ENCODE measurements around the gene LEFTY2.
"Not testable (repeated sequence)": the region's sequence is repeated elsewhere in the genome, so short reads cannot be mapped to it uniquely, and the experiment has no call there.

The LEFTY2 gene

DNA sequence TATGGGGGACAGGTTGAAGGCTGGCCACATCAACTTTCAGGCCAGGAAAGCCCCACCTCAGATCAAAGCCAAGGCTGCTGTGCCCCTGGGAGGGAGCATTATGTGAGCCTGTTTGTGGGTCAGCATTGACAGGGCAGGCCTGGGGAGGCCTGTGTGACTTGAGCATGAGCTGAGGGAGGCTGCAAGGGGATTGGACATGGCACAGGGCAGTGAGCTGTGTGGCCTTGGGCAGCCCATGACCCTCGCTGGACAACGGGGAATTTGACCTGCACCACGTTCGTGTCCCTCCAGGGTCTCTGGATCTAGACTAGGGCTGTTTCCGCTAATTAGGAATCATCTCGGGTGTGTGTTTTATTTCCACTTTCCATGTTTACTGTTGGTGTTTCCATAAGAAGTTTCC lies 34.6 kb downstream of the LEFTY2 start:
- DNase-seq (ENCODE audit: low read depth, low spot score): no peak

DNA sequence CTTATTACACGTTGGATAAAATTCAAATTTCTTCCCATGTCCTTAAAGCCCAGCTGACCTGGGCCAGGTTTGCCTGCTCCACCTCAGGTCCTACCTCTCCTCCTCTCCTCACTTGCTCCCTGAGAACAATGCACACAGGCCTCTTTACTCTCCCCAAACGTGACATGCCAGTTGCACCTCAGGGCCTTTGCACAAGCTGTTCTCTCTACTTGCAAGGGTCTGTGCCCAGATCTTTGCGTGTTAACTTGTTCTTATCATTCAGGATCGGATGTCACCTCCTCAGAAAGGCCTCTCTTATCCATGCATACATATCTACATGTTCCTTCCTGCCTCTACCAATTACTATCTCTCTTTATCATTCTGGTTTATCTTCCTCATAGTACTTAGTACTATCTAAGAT lies 37.4 kb downstream of the LEFTY2 start:
- no peak for DNase-seq (ENCODE audit: low read depth, low spot score)

DNA sequence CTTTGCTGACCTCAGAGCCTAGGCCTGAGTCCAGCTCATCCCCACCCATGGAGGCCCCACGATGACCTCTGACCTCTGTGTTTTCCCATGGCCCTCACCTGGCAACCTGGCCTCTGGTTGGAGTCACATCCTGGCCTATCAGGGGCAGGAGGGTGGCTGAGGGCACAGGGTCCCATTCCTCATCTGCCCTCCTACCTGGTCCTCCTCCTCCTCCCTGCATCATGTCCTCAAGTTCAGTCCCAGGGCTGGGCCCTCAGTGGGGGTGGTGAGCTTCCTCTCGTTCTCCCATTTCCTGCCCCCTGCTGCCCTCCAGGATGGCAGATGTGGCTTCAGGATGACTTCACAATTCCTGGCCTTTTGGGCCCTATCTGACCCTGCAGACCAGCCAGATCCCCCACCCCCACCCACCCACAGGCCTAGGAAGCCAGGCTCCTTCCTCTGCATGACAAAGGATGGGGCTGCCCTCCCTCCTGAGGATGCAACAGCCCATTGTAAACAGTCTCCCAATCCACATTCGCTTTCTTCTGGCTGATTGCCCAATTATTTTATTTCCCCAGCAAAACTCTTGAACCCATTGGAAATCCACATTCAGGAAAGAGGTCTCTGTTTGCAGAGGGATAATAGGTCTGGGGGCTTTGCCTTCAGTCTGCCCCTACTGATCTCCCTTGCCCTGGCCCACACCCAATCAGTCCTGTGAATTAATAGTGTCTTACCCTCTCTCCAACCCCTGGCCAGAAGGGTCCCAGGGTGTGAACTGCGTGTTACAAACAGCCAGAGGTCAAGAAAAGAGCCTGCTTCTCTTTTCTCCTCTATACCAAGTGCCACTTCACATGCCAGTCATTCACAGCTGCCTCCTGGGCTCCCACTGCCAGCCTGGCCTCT lies 41.7 kb downstream of the LEFTY2 start:
- no peak for DNase-seq (ENCODE audit: low read depth, low spot score)

DNA sequence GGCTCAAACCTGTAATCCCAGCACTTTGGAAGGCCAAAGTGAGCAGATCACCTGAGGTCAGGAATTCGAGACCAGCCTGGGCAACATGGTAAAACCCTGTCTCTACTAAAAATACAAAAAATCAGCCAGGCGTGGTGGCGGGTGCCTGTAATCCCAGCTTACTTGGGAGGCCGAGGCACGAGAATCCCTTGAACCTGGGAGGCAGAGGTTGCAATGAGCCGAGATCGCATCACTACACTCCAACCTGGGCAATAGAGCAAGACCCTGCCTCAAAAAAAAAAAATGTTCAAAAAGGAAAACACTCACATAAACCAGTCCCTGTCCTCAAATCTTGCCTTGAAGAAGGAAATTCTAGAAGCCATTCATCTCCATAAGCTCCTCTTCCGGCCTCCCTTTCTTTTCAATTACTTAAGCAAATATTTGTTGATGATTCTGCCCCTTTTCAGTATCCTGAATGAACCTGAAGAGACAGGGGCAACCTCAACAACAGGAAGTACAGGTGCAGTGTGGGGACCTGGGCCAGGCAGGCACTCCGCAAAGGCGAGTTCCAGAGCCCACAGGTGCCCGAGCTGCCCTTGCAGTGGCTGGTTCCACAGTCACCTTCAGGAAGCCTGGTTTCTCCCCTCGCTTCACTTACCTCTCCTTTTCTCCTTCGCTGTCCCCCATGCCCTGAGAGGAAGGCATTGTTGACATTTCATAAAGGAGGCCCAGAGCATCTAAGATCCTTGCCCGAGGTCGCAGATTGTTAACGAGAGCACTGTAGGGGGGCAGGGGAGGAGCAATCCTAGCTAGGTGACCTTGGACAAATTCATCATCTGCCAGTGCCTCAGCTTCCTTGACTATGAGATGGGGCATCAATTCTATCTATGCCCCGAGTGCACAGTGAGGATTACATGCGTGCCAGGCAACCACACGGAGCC lies 43.2 kb downstream of the LEFTY2 start:
- no peak for DNase-seq (ENCODE audit: low read depth, low spot score)

DNA sequence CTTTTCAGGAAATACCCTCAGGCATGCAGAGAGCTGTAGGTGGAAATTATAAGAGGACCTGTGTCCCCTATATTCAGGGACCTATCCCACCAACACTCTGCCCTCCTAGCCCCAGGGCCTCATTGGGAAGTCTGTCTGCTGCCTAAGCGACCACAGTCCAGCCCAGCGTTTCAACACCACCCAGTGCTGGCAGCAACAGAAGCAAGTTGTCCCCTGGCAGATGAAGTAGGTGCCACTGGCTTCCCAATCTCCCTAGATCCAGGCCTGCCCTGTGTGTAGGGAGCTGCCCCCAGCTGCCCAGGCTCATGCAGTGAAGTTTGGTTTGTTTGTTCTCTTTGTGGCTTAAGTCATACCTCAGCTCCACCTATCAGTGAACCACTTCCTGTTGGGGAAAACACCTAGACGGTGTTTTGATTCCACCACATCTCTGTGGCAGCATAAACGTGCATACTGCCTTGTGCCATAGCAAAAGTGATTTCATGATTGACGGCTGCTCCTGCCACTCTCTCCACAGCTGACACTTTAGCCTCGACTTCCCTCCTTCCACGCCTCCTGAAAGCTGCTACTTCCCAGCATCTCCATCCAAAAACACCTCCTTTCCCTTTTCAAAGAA lies 44.0 kb downstream of the LEFTY2 start:
- peak; percentile 40 for DNase-seq (ENCODE audit: low read depth, low spot score)

DNA sequence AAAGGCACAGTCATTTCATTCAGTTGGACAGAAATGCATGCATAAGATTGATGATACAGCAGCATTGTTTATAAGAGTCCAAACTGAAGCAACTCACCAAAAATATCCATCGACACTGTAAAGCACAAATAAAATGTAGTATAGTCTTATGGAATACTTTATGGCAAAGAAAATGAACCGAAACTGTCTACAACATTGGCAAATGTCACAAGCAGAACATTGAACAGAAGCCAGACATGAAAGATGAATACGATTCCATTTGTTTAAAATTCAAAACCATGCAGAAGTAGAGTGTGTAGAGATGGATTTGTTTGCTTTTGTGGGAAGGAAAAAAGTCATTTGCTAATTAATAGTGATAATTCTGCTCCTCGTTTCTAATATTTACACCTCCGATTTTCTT lies 44.5 kb downstream of the LEFTY2 start:
- DNase-seq (ENCODE audit: low read depth, low spot score): no peak

DNA sequence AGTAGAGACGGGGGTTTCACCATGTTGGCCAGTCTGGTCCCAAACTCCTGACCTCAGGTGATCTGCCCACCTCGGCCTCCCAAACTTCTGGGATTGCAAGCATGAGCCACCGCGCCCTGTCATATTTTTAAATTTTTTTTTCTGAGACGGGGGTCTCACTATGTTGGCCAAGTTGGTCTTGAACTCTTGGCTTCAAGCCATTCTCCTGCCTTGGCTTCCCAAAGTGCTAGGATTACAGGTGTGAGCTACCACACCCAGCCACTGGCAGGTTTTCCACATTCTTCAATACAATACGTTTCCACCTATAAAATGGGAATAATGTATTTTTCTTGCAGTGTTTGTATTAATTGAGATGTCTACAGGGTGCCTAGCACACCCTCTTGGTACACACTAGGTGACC lies 48.7 kb downstream of the LEFTY2 start:
- DNase-seq (ENCODE audit: low read depth, low spot score): no peak

DNA sequence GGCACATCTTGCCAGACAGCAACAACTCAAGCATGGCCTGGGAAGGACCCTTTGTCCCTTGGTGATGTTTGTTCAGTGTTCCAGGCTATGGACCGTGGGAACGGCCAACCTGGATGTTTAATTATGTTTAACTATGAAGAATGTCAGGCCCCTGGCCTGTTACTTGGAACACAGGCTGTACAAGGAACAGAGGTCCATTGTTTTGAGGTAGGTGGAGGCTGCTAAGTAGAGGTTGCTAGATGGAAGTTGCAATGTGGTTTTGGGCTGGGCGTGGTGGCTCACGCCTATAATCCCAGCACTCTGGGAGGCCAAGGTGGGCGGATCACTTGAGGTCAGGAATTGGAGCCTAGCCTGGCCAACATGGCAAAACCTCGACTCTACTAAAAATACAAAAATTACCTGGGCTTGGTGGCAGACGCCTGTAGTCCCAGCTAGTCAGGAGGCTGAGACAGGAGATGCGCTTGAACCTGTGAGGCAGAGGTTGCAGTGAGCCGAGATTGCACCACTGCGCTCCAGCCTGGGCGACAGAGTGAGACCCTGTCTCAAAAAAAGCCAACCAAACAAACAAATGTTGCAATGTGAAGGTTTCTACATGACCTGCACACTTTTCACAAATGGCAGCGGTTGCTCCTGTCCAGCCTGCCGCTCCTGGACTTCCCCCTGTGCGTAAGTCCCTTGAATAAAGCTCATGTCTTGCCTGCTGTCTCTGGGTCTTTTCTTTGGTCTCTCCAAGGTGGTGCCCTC lies 49.6 kb downstream of the LEFTY2 start:
- DNase-seq (ENCODE audit: low read depth, low spot score): no peak

DNA sequence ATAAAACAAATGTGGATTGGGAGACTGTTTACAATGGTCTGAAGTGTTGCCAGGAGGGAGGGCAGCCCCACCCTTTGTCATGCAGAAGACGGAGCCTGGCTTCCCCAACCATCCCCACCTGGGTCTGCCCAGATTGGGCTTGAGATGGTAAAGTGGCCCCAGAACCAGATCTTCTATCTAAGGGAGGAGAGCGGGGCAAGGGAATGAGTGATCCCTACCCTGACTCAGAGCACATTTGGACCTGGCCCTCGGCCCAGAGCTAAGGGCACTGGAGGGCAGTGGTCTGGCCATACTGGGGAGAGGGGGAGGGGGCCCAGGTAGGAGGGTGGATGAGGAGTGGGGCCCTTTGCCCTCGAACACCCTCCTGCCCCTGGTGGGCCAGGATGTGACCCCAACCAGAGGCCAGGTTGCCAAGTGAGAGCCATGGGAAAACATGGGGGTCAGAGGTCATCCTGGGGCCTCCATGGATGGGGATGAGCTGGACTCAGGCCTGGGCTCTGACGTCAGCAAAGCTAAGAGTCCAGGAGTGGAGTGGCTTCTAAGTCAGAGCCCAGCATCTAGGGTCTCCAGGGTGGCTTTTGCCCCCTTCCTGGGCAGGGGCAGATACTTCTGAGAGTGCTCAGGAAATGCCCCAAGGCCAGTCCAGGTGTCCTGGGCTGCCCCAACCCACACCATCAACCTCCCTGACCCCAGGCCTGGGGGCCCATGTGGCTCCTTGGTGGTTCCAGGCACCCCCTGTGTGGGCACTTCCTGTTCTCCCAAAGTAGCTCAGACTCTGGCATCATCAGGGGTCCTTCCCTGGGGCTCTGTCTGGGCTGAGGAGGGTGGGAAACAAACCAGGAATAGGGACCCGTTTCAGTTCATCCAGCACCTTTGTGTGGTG lies 50.4 kb downstream of the LEFTY2 start:
- DNase-seq (ENCODE audit: low read depth, low spot score): no peak

DNA sequence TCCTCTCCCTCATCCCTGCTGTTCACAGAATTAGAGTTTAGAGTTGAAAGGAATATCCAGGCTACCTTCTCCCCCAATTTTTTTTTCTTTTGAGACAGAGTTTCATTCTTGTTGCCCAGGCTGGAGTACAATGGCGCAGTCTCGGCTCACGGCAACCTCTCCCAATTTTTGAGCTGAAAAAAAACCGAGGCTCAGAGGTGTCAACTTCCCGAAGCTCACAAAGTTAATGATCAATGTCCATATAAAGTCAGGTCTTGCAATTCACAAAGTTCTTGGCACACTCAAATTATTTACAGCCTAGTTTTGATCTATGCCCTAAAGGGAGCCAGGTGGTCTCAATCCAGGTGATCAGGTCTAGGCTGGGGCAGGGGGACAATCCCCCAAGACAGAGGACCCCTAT lies 51.3 kb downstream of the LEFTY2 start:
- DNase-seq (ENCODE audit: low read depth, low spot score): no peak

DNA sequence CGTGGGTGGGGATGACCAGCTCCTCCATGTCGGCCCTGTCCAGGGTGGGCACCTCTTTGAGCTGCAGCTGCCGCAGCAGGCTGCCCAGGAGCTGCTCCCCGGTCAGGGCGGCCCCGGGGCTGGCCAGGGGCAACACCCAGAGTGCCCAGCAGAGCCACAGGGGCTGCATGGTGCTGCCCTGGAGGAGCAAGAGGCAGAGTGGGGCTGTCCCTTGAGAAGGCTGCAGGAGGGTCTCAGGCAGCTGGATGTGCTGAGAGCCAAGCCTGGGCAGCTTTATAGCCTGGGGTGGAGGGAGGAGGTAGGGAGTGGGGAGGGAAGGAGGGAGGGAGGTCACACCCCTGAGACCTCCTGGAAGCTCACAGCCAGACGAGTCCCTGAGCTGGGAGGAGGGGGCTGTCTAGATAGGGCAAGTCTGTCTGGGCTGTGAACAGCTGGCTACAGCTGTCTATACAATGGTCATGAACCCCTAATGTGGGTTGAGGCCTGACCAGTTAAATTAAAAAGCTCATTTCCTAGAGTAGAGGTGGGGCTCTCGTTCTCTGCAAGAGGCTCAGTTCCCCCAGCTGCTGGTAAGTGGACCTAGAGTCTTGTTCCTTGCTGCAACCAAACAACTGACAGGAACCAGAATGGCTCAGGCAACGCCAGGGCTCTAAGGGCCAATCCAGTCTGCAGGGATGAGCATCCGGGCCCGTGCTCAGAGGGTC lies 52.0 kb downstream of the LEFTY2 start, which contains the start of gene LEFTY1:
LEFTY1 (minus strand) TSS at position 249 of the 704 bp plus-strand sequence; CDS start at position 169, 80 bp downstream.
- no peak for DNase-seq (ENCODE audit: low read depth, low spot score)

DNA sequence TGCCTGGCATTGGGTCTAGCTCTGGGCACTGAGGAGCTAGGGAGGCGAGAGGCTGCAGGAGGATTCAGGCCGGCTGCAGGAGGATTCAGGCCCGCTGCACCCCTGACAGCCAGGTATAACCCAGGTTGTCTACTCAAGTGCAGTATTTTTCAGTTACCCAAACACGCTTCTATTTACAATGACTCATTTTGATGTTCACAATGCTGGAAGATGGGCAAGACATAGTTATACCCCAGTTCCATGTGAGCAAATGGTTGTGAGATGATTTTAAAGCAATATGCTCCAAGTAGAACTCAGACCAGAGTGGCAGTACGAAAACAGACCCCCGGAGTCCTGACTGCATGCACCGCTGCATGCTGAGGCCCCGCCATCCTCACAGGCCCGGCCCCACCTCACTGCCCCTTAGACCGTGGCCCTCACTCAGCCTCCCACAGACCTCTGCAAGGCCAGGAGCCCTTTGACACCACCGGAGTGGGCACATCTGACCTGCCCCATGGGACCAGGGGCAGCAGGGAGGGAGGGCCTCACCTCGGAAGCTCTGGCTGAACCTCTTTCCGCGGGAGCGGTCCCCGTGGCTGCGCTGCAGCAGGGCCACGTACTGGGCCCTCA lies 52.6 kb downstream of the LEFTY2 start:
- DNase-seq (ENCODE audit: low read depth, low spot score): no peak

DNA sequence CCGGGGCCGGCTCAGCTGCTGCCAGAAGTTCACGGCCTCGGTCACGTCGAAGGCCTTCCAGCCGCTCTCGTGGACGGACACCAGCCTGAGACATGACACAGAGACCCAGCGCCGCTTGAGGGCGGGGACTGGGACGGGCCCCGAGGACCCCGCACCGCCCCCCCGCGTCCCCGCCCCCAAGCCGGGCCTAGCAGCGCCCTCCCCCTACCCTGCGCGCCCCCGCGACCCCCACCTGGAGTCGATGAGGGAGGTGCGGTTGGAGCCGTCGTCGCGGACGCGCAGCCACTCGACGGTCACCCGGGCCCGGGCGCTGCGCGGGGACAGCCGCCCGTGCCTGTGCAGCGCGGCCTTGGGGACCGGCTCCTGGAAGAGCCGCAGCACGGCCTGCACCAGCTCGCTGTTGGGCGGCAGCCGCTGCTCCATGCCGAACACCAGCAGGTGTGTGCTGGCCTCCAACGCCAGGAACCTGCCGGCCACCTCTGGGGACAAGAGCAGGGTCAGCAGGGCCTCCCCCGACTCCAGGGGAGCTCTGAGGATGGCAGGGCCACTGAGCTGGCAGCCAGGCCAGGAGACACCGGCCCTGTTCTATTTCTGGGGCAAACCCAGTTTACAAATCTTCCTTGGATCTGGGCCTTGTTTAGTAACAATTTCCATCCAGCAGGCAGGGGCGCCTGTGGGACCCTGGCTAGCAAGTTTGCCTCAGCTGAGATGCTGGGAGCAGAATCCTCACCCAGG lies 53.3 kb downstream of the LEFTY2 start:
- DNase-seq (ENCODE audit: low read depth, low spot score): not testable (repeated sequence)

DNA sequence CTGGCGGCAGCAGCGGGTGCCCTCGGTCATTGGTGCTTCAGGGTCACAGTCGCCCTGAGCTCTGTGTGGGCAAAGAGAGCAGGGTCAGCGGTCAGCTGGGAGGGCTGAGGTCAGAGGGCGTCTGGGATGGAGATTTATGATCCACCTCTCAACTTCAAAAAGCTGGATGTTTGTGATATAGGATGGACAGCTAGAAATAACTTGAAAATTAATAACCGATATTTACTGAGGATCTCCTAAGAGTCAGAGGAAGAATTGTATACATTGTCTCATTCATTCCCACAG lies 54.0 kb downstream of the LEFTY2 start:
- no peak for DNase-seq (ENCODE audit: low read depth, low spot score)

Measured in activated naive CD8-positive, alpha-beta T cell treated with anti-CD3 and anti-CD28 coated beads, Interleukin-2, amount 50 U/mL, for 16 hours (primary cell).